Keratinocyte (primary cell): ENCODE results near the gene ADAMTSL4. TPM values are rescaled to one million over a fixed set of nuclear protein-coding genes. Genes with fewer than 3 reads are reported as not detected.
A peak's percentile ranks its signal among the peaks of the same experiment; 100 is the strongest.

Source experiments
- DNase-seq: peaks from one replicate; pipeline ENCODE4 v3.0.0-alpha.2; 2011; ENCODE audit warnings: low read depth, missing footprints, low spot score
- FAIRE-seq: peaks from 2 replicates; lab custom pipeline; 2011; peaks lifted over from hg19 to GRCh38; lab: Jason Lieb, UNC
- H2AFZ ChIP-seq: 2 replicates; pipeline ENCODE4 v1.6.0; 2012; ENCODE audit warnings: low read length, control low read depth, inconsistent platforms; ENCODE audit not compliant: control insufficient read depth
- H3K27ac ChIP-seq: 2 replicates; pipeline ENCODE4 v1.5.1; 2011; ENCODE audit warnings: low read length; ENCODE audit not compliant: control insufficient read depth, insufficient read depth
- H3K27me3 ChIP-seq: 3 replicates; pipeline ENCODE4 v1.6.0; 2011; ENCODE audit warnings: low read length; ENCODE audit not compliant: control insufficient read depth, insufficient read depth; ENCODE audit errors: extremely low read depth
- H3K36me3 ChIP-seq, 2 experiments: 2 replicates in 1 of 2; 3 replicates in 1 of 2; pipeline ENCODE4 v1.5.1; 2011; ENCODE audit warnings: low read length in 2 of 2, mild to moderate bottlenecking in 1 of 2; ENCODE audit not compliant: control insufficient read depth in 2 of 2, insufficient read depth in 2 of 2; ENCODE audit errors: extremely low read depth in 1 of 2
- H3K4me1 ChIP-seq: 3 replicates; pipeline ENCODE4 v1.5.1; 2011; ENCODE audit warnings: low read length; ENCODE audit not compliant: control insufficient read depth, insufficient read depth; ENCODE audit errors: extremely low read depth
- H3K4me2 ChIP-seq: 3 replicates; pipeline ENCODE4 v1.6.0; 2011; ENCODE audit warnings: low read depth, low read length; ENCODE audit not compliant: control insufficient read depth, insufficient read depth; ENCODE audit errors: extremely low read depth
- H3K4me3 ChIP-seq, 3 experiments: fragments of 200-600 bp in 1 of 3; sonication (generic) in 1 of 3; 2 replicates in 2 of 3; 3 replicates in 1 of 3; pipeline ENCODE4 v1.5.1; 2011 to 2016; ENCODE audit warnings: low read length in 3 of 3, mild to moderate bottlenecking in 3 of 3, control low read depth in 2 of 3, inconsistent platforms in 1 of 3, low read depth in 1 of 3, mixed read lengths in 1 of 3, mixed run types in 1 of 3, moderate library complexity in 1 of 3; ENCODE audit not compliant: control insufficient read depth in 2 of 3, insufficient read depth in 2 of 3; ENCODE audit errors: extremely low read depth in 1 of 3
- H3K79me2 ChIP-seq: 2 replicates; pipeline ENCODE4 v1.6.0; 2012; ENCODE audit warnings: low read length; ENCODE audit not compliant: control insufficient read depth, insufficient read depth
- H3K9ac ChIP-seq: 3 replicates; pipeline ENCODE4 v1.6.0; 2011; ENCODE audit warnings: low read length; ENCODE audit not compliant: control insufficient read depth, insufficient read depth; ENCODE audit errors: extremely low read depth
- H3K9me1 ChIP-seq: 3 replicates; pipeline ENCODE4 v1.6.0; 2011; ENCODE audit warnings: low read length; ENCODE audit not compliant: control insufficient read depth, insufficient read depth; ENCODE audit errors: extremely low read depth
- H3K9me3 ChIP-seq: 2 replicates; pipeline ENCODE4 v1.5.1; 2012; ENCODE audit warnings: low read depth, low read length; ENCODE audit not compliant: control insufficient read depth
- H4K20me1 ChIP-seq: 3 replicates; pipeline ENCODE4 v1.6.0; 2011; ENCODE audit warnings: low read length; ENCODE audit not compliant: control insufficient read depth, insufficient read depth; ENCODE audit errors: extremely low read depth
- EZH2 ChIP-seq: IDR thresholded peaks from one replicate; pipeline ENCODE4 v1.6.1; 2012; ENCODE audit warnings: inconsistent platforms, mild to moderate bottlenecking, low read length, moderate library complexity
- dilution Hi-C: fragments of 300-500 bp; cut with MboI; formaldehyde crosslinking; loops from one replicate; pipeline ENCODE4 v1.7.0; 2020; ENCODE audit warnings: low sequenced_read_pairs; ENCODE audit not compliant: extremely low pct_ligation_motif_present
- polyA minus RNA-seq, 3 experiments: library from RNA; depleted of rRNA, polyadenylated mRNA; stranded (reverse); fragments of >200 nt; gene quantifications; 1 replicate in 1 of 3; 2 replicates in 1 of 3; 3 replicates in 1 of 3; pipeline ENCODE4 v1.2.3, GENCODE V29; 2011
- polyA plus RNA-seq, 5 experiments: library from polyadenylated mRNA; depleted of rRNA in 3 of 5; stranded (reverse) in 3 of 5; stranded (forward) in 1 of 5; unstranded in 1 of 5; fragments of >200 nt; gene quantifications; 1 replicate in 1 of 5; 2 replicates in 3 of 5; 3 replicates in 1 of 5; pipeline versions ENCODE4 v1.2.1 to v1.2.3, GENCODE V29; 2011 to 2012; ENCODE audit warnings: missing spikeins in 2 of 5, low read depth in 1 of 5, low replicate concordance in 1 of 5
- TF ChIP-seq, protein P1 (sequence below), 3 experiments: IDR thresholded peaks in 1 of 3; conservative IDR thresholded peaks in 1 of 3; optimal IDR thresholded peaks in 1 of 3; 2 replicates in 2 of 3; 3 replicates in 1 of 3; pipeline versions ENCODE3 to v1.5.1; 2011; ENCODE audit warnings: low read length in 3 of 3, mild to moderate bottlenecking in 3 of 3, moderate library complexity in 2 of 3, control low read depth in 1 of 3, inconsistent platforms in 1 of 3; ENCODE audit not compliant: insufficient read depth in 2 of 3; ENCODE audit errors: extremely low read depth in 1 of 3

ADAMTSL4 gene
- polyA plus RNA-seq (7.0 to 22.8 TPM (median 7.0 TPM) in 3 replicates), polyA minus RNA-seq (7.5 to 15.6 TPM (median 14.2 TPM) in 3 replicates)
- 29.1 TPM for polyA plus RNA-seq (2011; ENCODE audit: low read depth)
- 13.1 and 16.6 TPM in 2 replicates for polyA plus RNA-seq (2011; cell fraction: cytosol; rRNA removed)
- 105 and 147 TPM in 2 replicates for polyA plus RNA-seq (2011; cell fraction: nucleus; rRNA removed)
- 8.6 and 128 TPM in 2 replicates for polyA plus RNA-seq (2012; ENCODE audit: low replicate concordance)
- 13.2 TPM for polyA minus RNA-seq (2011; cell fraction: cytosol; rRNA and poly(A)+ RNA removed)
- polyA minus RNA-seq (2011; cell fraction: nucleus; rRNA and poly(A)+ RNA removed) = 33.8 and 40.9 TPM in 2 replicates

DNA sequence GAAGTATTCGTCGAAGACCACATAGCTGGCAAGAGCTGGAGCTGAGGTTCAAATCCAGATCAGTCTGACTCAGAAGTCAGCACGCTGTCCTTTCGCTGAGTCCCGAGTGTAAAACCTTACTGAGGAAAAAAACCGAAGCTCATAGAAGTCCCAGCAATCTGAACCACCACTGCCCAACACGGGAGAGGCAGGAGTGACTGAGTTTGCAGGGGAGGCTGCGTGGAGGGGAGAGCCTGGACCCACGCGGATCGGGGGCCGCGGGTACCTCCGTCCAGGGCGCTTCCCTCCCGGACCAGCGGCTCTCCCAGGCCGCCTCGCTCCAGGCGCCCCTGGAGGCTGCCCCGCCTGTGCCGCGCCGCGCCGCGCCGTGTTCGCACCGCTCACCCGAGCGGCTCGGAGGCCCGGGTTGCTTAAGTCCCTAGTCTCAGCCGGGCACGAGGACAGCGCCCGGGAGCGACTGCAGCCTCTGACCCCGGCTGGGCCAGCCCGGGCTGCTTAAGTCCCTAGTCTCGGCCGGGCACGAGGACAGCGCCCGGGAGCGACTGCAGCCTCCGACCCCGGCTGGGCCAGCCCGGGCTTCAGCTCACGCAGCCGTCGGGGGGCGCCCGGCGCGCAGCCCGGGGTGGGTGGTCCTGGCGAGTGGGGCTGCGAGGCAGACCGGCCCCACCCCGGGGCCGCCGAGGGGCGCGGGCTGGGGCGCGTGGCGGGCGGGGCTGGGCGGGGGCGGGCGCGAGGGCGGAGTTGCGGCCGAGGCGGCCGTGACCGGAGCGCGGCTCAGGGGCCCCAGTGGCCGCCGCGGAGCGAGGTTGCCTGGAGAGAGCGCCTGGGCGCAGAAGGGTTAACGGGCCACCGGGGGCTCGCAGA, at the start of gene ADAMTSL4:
TSS of gene ADAMTSL4 (plus strand) at position 777 of the 864 bp plus-strand sequence. CDS start 2,881 bp downstream, outside the sequence.
- FAIRE-seq (no peak), DNase-seq (no peak)
- H3K9me1 ChIP-seq = no peaks in the 10 kb centered on the region
- peak within 1 kb of the TSS; percentile 91 for H2AFZ ChIP-seq
- H3K4me1 ChIP-seq = peaks cover 19% of the 10 kb centered on the region
- H3K9ac ChIP-seq = peak within 1 kb of the TSS; percentile 78
- peak within 1 kb of the TSS; percentile 53 to 81 (median 72) for H3K4me3 ChIP-seq
- peak within 1 kb of the TSS; percentile 89 for H3K4me2 ChIP-seq
- TF ChIP-seq, protein P1, sequence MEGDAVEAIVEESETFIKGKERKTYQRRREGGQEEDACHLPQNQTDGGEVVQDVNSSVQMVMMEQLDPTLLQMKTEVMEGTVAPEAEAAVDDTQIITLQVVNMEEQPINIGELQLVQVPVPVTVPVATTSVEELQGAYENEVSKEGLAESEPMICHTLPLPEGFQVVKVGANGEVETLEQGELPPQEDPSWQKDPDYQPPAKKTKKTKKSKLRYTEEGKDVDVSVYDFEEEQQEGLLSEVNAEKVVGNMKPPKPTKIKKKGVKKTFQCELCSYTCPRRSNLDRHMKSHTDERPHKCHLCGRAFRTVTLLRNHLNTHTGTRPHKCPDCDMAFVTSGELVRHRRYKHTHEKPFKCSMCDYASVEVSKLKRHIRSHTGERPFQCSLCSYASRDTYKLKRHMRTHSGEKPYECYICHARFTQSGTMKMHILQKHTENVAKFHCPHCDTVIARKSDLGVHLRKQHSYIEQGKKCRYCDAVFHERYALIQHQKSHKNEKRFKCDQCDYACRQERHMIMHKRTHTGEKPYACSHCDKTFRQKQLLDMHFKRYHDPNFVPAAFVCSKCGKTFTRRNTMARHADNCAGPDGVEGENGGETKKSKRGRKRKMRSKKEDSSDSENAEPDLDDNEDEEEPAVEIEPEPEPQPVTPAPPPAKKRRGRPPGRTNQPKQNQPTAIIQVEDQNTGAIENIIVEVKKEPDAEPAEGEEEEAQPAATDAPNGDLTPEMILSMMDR (optimal IDR thresholded peaks at IDR 0.05 in 1 of 3, IDR thresholded peaks at IDR 0.05 in 1 of 3, conservative IDR thresholded peaks at IDR 0.05 in 1 of 3; ENCODE audit: extremely low read depth in 1 of 3, insufficient read depth in 2 of 3, low read length in 3 of 3) = peak in 2 of 3 experiments; percentile 3 to 15
- TF ChIP-seq EZH2 = no peak
- no peaks in the 10 kb centered on the region for H4K20me1 ChIP-seq
- H3K27ac ChIP-seq = peak within 1 kb of the TSS; percentile 43
- no peaks in the 10 kb centered on the region for H3K9me3 ChIP-seq
- dilution Hi-C loops = no loop called here
- H3K79me2 ChIP-seq = no peaks in the 10 kb centered on the region
- no peaks in the 10 kb centered on the region for H3K27me3 ChIP-seq
- no peaks in the 10 kb centered on the region for H3K36me3 ChIP-seq

- Histone ChIP-seq H2AFZ (no peak overlapping the region), H3K4me3 (no peak overlapping the region), H4K20me1 (no peaks in the 10 kb centered on the region), H3K9ac (no peak overlapping the region), H3K79me2 (no peaks in the 10 kb centered on the region), H3K9me1 (peaks cover 2% of the 10 kb centered on the region), H3K4me1 (peaks cover 19% of the 10 kb centered on the region), H3K9me3 (no peaks in the 10 kb centered on the region), H3K27me3 (no peaks in the 10 kb centered on the region), H3K4me2 (no peak overlapping the region), H3K27ac (no peak overlapping the region), H3K36me3 (peaks cover 4 to 27% of the 10 kb centered on the region in 2 experiments)
- FAIRE-seq (no peak), DNase-seq (no peak)
- dilution Hi-C loops = no loop called here
- TF ChIP-seq EZH2 = no peak
- TF ChIP-seq, protein P1 (optimal IDR thresholded peaks at IDR 0.05 in 1 of 3, IDR thresholded peaks at IDR 0.05 in 1 of 3, conservative IDR thresholded peaks at IDR 0.05 in 1 of 3; ENCODE audit: extremely low read depth in 1 of 3, insufficient read depth in 2 of 3, low read length in 3 of 3) = no peak
These were observed 43.8 kb upstream of the ADAMTSL4 start for GRCh38 chr1:150505431-150505830.
